IMR-90 (cell line): Measurements from ENCODE around the gene NSUN7. TPM values are rescaled to one million over a fixed set of nuclear protein-coding genes. Genes with fewer than 3 reads are reported as not detected.

Experiments used
- ATAC-seq: fragments of 200-7000 bp; cut with Tn5 transposase; 2 replicates; pipeline ENCODE4 v1.9.1; 2020; ENCODE audit warnings: low read depth, mild to moderate bottlenecking, moderate library complexity
- BruUV-seq: library from RNA; stranded (reverse); fragments of 400-500 nt; replicated peaks from 2 replicates; lab custom pipeline; 2021; lab: Mats Ljungman, UMichigan
- CTCF ChIA-PET: fragments of 300-600 bp; formaldehyde crosslinking; extraction: SDS; loops from one replicate; lab custom pipeline; 2021; ENCODE audit warnings: antibody characterized with exemption; lab: Yijun Ruan, JAX
- POLR2A ChIA-PET: fragments of 300-600 bp; sonication (Branson Sonifier 250); formaldehyde crosslinking; loops from one replicate; lab custom pipeline; 2022; ENCODE audit warnings: antibody characterized with exemption; ENCODE audit not compliant: unreplicated experiment; lab: Charles Lee
- DNase-seq: peaks from one replicate; pipeline ENCODE4 v3.0.0; 2013
- H2AFZ ChIP-seq: replicated peaks from 2 replicates; pipeline ENCODE3; 2013; ENCODE audit warnings: low read length, mild to moderate bottlenecking; ENCODE audit not compliant: poor library complexity
- H2AK5ac ChIP-seq: 2 replicates; pipeline ENCODE4 v1.6.1; 2013; ENCODE audit warnings: low read depth, low read length, inconsistent platforms
- H2AK9ac ChIP-seq: replicated peaks from 2 replicates; pipeline ENCODE3; 2013; ENCODE audit warnings: mild to moderate bottlenecking, low read depth, low read length, moderate library complexity; ENCODE audit not compliant: poor library complexity
- H2BK120ac ChIP-seq: 2 replicates; pipeline ENCODE4 v1.6.1; 2013; ENCODE audit warnings: low read depth, low read length, inconsistent platforms
- H2BK15ac ChIP-seq: 3 replicates; pipeline ENCODE4 v1.6.1; 2013; ENCODE audit warnings: low read depth, low read length, inconsistent platforms
- H2BK20ac ChIP-seq: 2 replicates; pipeline ENCODE4 v1.6.1; 2013; ENCODE audit warnings: low read depth, mild to moderate bottlenecking, inconsistent platforms, low read length, moderate library complexity
- H2BK5ac ChIP-seq: 2 replicates; pipeline ENCODE4 v1.6.1; 2013; ENCODE audit warnings: mild to moderate bottlenecking, low read depth, low read length, inconsistent platforms; ENCODE audit not compliant: poor library complexity, severe bottlenecking
- H3K14ac ChIP-seq: replicated peaks from 2 replicates; pipeline ENCODE4 v1.6.1; 2013; ENCODE audit warnings: low read depth, low read length, inconsistent platforms
- H3K18ac ChIP-seq: 2 replicates; pipeline ENCODE4 v1.6.1; 2013; ENCODE audit warnings: low read depth, low read length, control low read depth
- H3K23ac ChIP-seq: 2 replicates; pipeline ENCODE4 v1.6.1; 2013; ENCODE audit warnings: low read depth, low read length, inconsistent platforms
- H3K27ac ChIP-seq: 2 replicates; pipeline ENCODE4 v1.5.1; 2013; ENCODE audit warnings: mild to moderate bottlenecking, control low read depth, low read length; ENCODE audit not compliant: insufficient read depth
- H3K27me3 ChIP-seq: 2 replicates; pipeline ENCODE4 v1.6.1; 2013; ENCODE audit warnings: low read length; ENCODE audit not compliant: control insufficient read depth, insufficient read depth
- H3K36me3 ChIP-seq: 2 replicates; pipeline ENCODE4 v1.6.1; 2013; ENCODE audit warnings: low read length, mixed read lengths; ENCODE audit not compliant: control insufficient read depth, insufficient read depth
- H3K4ac ChIP-seq: 2 replicates; pipeline ENCODE4 v1.6.1; 2013; ENCODE audit warnings: low read depth, low read length, inconsistent platforms
- H3K4me1 ChIP-seq: 2 replicates; pipeline ENCODE4 v1.6.1; 2013; ENCODE audit warnings: low read length, mixed read lengths; ENCODE audit not compliant: control insufficient read depth, insufficient read depth
- H3K4me2 ChIP-seq: 2 replicates; pipeline ENCODE4 v1.6.1; 2013; ENCODE audit warnings: low read depth, mild to moderate bottlenecking, control low read depth, low read length, moderate library complexity
- H3K4me3 ChIP-seq: 2 replicates; pipeline ENCODE4 v1.5.1; 2013; ENCODE audit warnings: low read depth, mild to moderate bottlenecking, control low read depth, low read length, moderate library complexity; ENCODE audit not compliant: insufficient read depth
- H3K56ac ChIP-seq: 2 replicates; pipeline ENCODE4 v1.6.1; 2013; ENCODE audit warnings: low read length, inconsistent platforms; ENCODE audit not compliant: insufficient read depth; ENCODE audit errors: extremely low read depth
- H3K79me1 ChIP-seq, 2 experiments: 2 replicates each; pipeline ENCODE4 v1.6.1; 2013; ENCODE audit warnings: low read length in 2 of 2, inconsistent platforms in 1 of 2, low read depth in 1 of 2
- H3K9ac ChIP-seq: 2 replicates; pipeline ENCODE4 v1.6.1; 2013; ENCODE audit warnings: low read depth, low read length, control low read depth
- H3K9me1 ChIP-seq: 2 replicates; pipeline ENCODE4 v1.6.1; 2013; ENCODE audit warnings: low read length, inconsistent platforms; ENCODE audit not compliant: insufficient read depth
- H3K9me3 ChIP-seq: 2 replicates; pipeline ENCODE4 v1.6.1; 2013; ENCODE audit warnings: low read length; ENCODE audit not compliant: control insufficient read depth, insufficient read depth
- H4K20me1 ChIP-seq: 2 replicates; pipeline ENCODE4 v1.6.1; 2013; ENCODE audit warnings: low read length, inconsistent platforms; ENCODE audit not compliant: insufficient read depth
- H4K5ac ChIP-seq: 2 replicates; pipeline ENCODE4 v1.6.1; 2013; ENCODE audit warnings: mild to moderate bottlenecking, low read depth, low read length, control low read depth
- H4K8ac ChIP-seq, 2 experiments: 2 replicates each; pipeline ENCODE4 v1.6.1; 2013; ENCODE audit warnings: low read depth in 2 of 2, low read length in 2 of 2, control low read depth in 1 of 2, inconsistent platforms in 1 of 2
- H4K91ac ChIP-seq: 2 replicates; pipeline ENCODE4 v1.6.1; 2013; ENCODE audit warnings: low read depth, low read length, inconsistent platforms; ENCODE audit not compliant: insufficient read depth
- MAFK ChIP-seq: IDR thresholded peaks from 2 replicates; pipeline ENCODE4 v1.6.1; 2012; ENCODE audit warnings: low read depth, low read length, improper control_type of control experiment
- POLR2A ChIP-seq: IDR thresholded peaks from 2 replicates; pipeline ENCODE4 v1.6.1; 2012; ENCODE audit warnings: mild to moderate bottlenecking, low read depth, low read length
- SMC3 ChIP-seq: fragments of 150-350 bp; IDR thresholded peaks from 2 replicates; pipeline ENCODE4 v1.6.1; 2016; ENCODE audit warnings: low read depth, mild to moderate bottlenecking, antibody characterized with exemption, low read length, moderate library complexity
- WGBS, 2 experiments: methylation state at CpG; one replicate each; pipeline versions ENCODE4 v1.1.5 to v1.1.7; 2013; ENCODE audit warnings: missing lambda C conversion rate in 2 of 2; ENCODE audit not compliant: insufficient read length in 1 of 2; ENCODE audit errors: extremely low coverage in 2 of 2; 5-methylcytosine and 5-hydroxymethylcytosine counted together
- dilution Hi-C: fragments of 300-500 bp; cut with HindIII; formaldehyde crosslinking; loops from one replicate; pipeline ENCODE4 v1.14.3; 2018; ENCODE audit warnings: low sequenced_read_pairs; ENCODE audit not compliant: unreplicated experiment
- in situ Hi-C: fragments of 300-500 bp; cut with MboI; formaldehyde crosslinking; loops from 3 replicates; pipeline ENCODE4 v1.14.3; 2019; ENCODE audit warnings: low sequenced_read_pairs, inconsistent platforms, mixed read lengths
- intact Hi-C: fragments of 100-400 bp; cut with micrococcal nuclease; formaldehyde crosslinking; loops from 2 replicates; pipeline ENCODE4 v1.10.0; 2022
- polyA plus RNA-seq, 3 experiments: library from polyadenylated mRNA; depleted of rRNA; stranded (reverse); fragments of >200 nt; gene quantifications; 2 replicates each; pipeline ENCODE4 v1.2.3, GENCODE V29; 2012; ENCODE audit warnings: low replicate concordance in 1 of 3
- total RNA-seq: library from RNA; depleted of rRNA; stranded (reverse); fragments of >200 nt; gene quantifications from 2 replicates; pipeline ENCODE4 v1.2.3, GENCODE V29; 2012
- TF ChIP-seq, protein P1 (sequence below): conservative IDR thresholded peaks from 2 replicates; pipeline ENCODE4 v1.5.1; 2012; ENCODE audit warnings: mild to moderate bottlenecking, low read depth, low read length, improper control_type of control experiment
- TF ChIP-seq, protein P2 (sequence below): fragments of 150-350 bp; IDR thresholded peaks from 2 replicates; pipeline ENCODE4 v1.6.1; 2016; ENCODE audit warnings: low read depth, mild to moderate bottlenecking, low read length, moderate library complexity, borderline replicate concordance
- TF ChIP-seq, protein P3 (sequence below): fragments of 150-350 bp; IDR thresholded peaks from 2 replicates; pipeline ENCODE4 v1.6.1; 2017; ENCODE audit warnings: mild to moderate bottlenecking, antibody characterized with exemption, low read length, low read depth

Gene NSUN7
- total and polyA plus RNA-seq, 2 of the 4 experiments (the other 2 are of a cell fraction) = not detected

DNA sequence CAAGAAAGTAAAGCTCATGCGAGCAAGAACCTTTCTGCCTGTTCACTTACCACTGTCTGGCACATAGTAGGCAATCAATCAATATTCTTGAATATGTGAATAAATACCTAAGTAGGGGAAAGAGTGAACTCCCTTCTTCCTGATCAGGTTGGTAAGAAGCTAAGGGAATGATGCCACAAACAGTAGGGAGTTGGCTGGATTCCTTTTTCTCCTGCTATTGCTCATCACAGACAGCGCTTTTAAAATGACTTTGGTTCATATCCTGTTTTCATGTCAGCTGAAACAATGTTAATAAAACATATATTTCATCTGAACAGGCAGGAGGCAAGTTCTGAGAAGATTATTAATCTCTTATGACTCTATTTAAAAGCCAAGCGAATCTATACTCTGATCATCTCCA is 99.2 kb downstream of the NSUN7 start:
- Histone ChIP-seq H3K4me1 (no peaks in the 10 kb centered on the region), H3K23ac (no peak overlapping the region), H2AK9ac (no peak overlapping the region), H4K91ac (no peak overlapping the region), H3K18ac (no peak overlapping the region), H3K9me1 (no peaks in the 10 kb centered on the region), H3K27ac (no peak overlapping the region), H3K9ac (no peak overlapping the region), H3K14ac (no peak overlapping the region), H3K79me1 (peaks cover 0 to 3% of the 10 kb centered on the region in 2 experiments; a peak in 1 of 4 replicates), H2BK20ac (no peak overlapping the region), H2BK5ac (no peak overlapping the region), H2BK15ac (no peak overlapping the region), H2AK5ac (no peak overlapping the region), H4K8ac (no peak overlapping the region), H4K20me1 (no peaks in the 10 kb centered on the region), H3K9me3 (no peaks in the 10 kb centered on the region), H3K4me3 (no peak overlapping the region), H3K36me3 (no peaks in the 10 kb centered on the region), H2BK120ac (no peak overlapping the region), H3K4me2 (no peak overlapping the region), H3K4ac (no peak overlapping the region), H2AFZ (no peak overlapping the region), H3K56ac (no peak overlapping the region), H3K27me3 (no peaks in the 10 kb centered on the region), H4K5ac (no peak overlapping the region)
- no peak for TF ChIP-seq POLR2A
- TF ChIP-seq MAFK = no peak
- TF ChIP-seq, protein P1, sequence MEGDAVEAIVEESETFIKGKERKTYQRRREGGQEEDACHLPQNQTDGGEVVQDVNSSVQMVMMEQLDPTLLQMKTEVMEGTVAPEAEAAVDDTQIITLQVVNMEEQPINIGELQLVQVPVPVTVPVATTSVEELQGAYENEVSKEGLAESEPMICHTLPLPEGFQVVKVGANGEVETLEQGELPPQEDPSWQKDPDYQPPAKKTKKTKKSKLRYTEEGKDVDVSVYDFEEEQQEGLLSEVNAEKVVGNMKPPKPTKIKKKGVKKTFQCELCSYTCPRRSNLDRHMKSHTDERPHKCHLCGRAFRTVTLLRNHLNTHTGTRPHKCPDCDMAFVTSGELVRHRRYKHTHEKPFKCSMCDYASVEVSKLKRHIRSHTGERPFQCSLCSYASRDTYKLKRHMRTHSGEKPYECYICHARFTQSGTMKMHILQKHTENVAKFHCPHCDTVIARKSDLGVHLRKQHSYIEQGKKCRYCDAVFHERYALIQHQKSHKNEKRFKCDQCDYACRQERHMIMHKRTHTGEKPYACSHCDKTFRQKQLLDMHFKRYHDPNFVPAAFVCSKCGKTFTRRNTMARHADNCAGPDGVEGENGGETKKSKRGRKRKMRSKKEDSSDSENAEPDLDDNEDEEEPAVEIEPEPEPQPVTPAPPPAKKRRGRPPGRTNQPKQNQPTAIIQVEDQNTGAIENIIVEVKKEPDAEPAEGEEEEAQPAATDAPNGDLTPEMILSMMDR = no peak
- TF ChIP-seq, protein P2, sequence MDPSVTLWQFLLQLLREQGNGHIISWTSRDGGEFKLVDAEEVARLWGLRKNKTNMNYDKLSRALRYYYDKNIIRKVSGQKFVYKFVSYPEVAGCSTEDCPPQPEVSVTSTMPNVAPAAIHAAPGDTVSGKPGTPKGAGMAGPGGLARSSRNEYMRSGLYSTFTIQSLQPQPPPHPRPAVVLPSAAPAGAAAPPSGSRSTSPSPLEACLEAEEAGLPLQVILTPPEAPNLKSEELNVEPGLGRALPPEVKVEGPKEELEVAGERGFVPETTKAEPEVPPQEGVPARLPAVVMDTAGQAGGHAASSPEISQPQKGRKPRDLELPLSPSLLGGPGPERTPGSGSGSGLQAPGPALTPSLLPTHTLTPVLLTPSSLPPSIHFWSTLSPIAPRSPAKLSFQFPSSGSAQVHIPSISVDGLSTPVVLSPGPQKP = no peak
- no peak for TF ChIP-seq SMC3
- TF ChIP-seq, protein P3, sequence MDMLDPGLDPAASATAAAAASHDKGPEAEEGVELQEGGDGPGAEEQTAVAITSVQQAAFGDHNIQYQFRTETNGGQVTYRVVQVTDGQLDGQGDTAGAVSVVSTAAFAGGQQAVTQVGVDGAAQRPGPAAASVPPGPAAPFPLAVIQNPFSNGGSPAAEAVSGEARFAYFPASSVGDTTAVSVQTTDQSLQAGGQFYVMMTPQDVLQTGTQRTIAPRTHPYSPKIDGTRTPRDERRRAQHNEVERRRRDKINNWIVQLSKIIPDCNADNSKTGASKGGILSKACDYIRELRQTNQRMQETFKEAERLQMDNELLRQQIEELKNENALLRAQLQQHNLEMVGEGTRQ = no peak
- in situ Hi-C loops (no loop called here), dilution Hi-C loops (no loop called here), intact Hi-C loops (no loop called here)
- CTCF ChIA-PET = interaction anchor here (0.6 to 1.8 kb wide), 2 partner anchors 49 to 73 kb away, joined by 3 to 4 read pairs; no protein-coding TSS in a partner anchor
- DNase-seq (peak; percentile 37), ATAC-seq (no peak)
- POLR2A ChIA-PET = no interaction called here
- WGBS, 2 experiments = no CpG with 5 or more reads among the region's 3 CpGs
- BruUV-seq = no TSS peak
